Loucy (cell line): ENCODE results near the gene SEMA3D.

Experiments used
- CTCF ChIP-seq: fragments of 200-600 bp; sonication (generic); conservative IDR thresholded peaks from 2 replicates; pipeline ENCODE4 v1.5.1; 2014; ENCODE audit warnings: mild to moderate bottlenecking, antibody characterized with exemption, low read length
- EZH2phosphoT487 ChIP-seq: fragments of 200-600 bp; IDR thresholded peaks from 2 replicates; pipeline ENCODE4 v1.6.1; 2018; ENCODE audit warnings: antibody characterized with exemption, mild to moderate bottlenecking, moderate library complexity, borderline replicate concordance

DNA sequence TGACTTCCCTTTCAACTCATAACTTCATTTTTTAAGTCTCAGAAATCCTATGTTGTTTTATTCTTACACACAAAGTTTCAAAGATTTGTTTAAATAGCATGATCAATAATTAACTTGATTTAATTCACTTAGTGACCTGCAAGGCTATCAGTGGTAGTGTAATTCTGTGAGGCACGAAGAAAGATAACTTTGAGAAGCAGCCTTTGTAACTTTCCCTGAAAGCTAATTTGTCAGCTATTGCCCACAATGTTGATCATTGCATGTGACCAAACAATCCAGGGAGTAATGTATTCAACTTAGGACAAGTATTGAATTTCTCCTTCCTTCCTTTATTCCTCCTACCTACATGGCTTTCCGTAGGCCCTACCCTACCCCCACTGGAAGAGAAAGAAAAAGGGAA lies 111.0 kb downstream of the SEMA3D start:
- TF ChIP-seq CTCF, result no peak
- no peak for TF ChIP-seq EZH2phosphoT487
